Loucy (cell line): ENCODE data around the gene TBCEL.

Source experiments
- CTCF ChIP-seq: fragments of 200-600 bp; sonication (generic); conservative IDR thresholded peaks from 2 replicates; pipeline ENCODE4 v1.5.1; 2014; ENCODE audit warnings: mild to moderate bottlenecking, antibody characterized with exemption, low read length
- EZH2phosphoT487 ChIP-seq: fragments of 200-600 bp; IDR thresholded peaks from 2 replicates; pipeline ENCODE4 v1.6.1; 2018; ENCODE audit warnings: antibody characterized with exemption, mild to moderate bottlenecking, moderate library complexity, borderline replicate concordance

- TF ChIP-seq CTCF (no peak), EZH2phosphoT487 (no peak)
Observed at GRCh38 chr11:120996973-120997372, 26.9 kb upstream of the TBCEL start.
